ENCODE results near the gene GRHL1.

GRHL1 gene

GRCh38 chr2:10032746-10033105, 81.2 kb downstream of the GRHL1 start:
- no peak for TF ChIP-seq CTCF (IDR thresholded peaks at IDR 0.05; ENCODE audit: borderline replicate concordance, insufficient read depth, low read depth, low read length)
- H3K4me3 ChIP-seq (ENCODE audit: low read depth, low read length): no peak overlapping the region

- H3K4me3 ChIP-seq (ENCODE audit: low read depth, low read length): no peak overlapping the region
- TF ChIP-seq CTCF (IDR thresholded peaks at IDR 0.05; ENCODE audit: borderline replicate concordance, insufficient read depth, low read depth, low read length): no peak
Measured at GRCh38 chr2:10033251-10034006, 81.9 kb downstream of the GRHL1 start.

GRCh38 chr2:10034333-10035052, 83.0 kb downstream of the GRHL1 start:
- no peak for TF ChIP-seq CTCF (IDR thresholded peaks at IDR 0.05; ENCODE audit: borderline replicate concordance, insufficient read depth, low read depth, low read length)
- H3K4me3 ChIP-seq (ENCODE audit: low read depth, low read length): no peak overlapping the region

GRCh38 chr2:10035053-10035422, 83.5 kb downstream of the GRHL1 start:
- TF ChIP-seq CTCF (IDR thresholded peaks at IDR 0.05; ENCODE audit: borderline replicate concordance, insufficient read depth, low read depth, low read length): no peak
- H3K4me3 ChIP-seq (ENCODE audit: low read depth, low read length): no peak overlapping the region

- TF ChIP-seq CTCF (IDR thresholded peaks at IDR 0.05; ENCODE audit: borderline replicate concordance, insufficient read depth, low read depth, low read length): no peak
- H3K4me3 ChIP-seq (ENCODE audit: low read depth, low read length): no peak overlapping the region
Measured at GRCh38 chr2:10035633-10036032, 84.1 kb downstream of the GRHL1 start.

GRCh38 chr2:10036095-10036884, 84.8 kb downstream of the GRHL1 start:
- H3K4me3 ChIP-seq (ENCODE audit: low read depth, low read length): no peak overlapping the region
- TF ChIP-seq CTCF (IDR thresholded peaks at IDR 0.05; ENCODE audit: borderline replicate concordance, insufficient read depth, low read depth, low read length): peak; percentile 48; the same call in 1 of the 2 replicates

Data from GM12875 (cell line).